ENCODE results near the gene LIFR. TPM values are rescaled to one million over a fixed set of nuclear protein-coding genes. Genes with fewer than 3 reads are reported as not detected.
"Not testable (repeated sequence)": the region's sequence is repeated elsewhere in the genome, so short reads cannot be mapped to it uniquely, and the experiment has no call there.

LIFR gene
- total RNA-seq, 3 donors from 2014 or later = 179 to 225 (median 222) TPM

DNA sequence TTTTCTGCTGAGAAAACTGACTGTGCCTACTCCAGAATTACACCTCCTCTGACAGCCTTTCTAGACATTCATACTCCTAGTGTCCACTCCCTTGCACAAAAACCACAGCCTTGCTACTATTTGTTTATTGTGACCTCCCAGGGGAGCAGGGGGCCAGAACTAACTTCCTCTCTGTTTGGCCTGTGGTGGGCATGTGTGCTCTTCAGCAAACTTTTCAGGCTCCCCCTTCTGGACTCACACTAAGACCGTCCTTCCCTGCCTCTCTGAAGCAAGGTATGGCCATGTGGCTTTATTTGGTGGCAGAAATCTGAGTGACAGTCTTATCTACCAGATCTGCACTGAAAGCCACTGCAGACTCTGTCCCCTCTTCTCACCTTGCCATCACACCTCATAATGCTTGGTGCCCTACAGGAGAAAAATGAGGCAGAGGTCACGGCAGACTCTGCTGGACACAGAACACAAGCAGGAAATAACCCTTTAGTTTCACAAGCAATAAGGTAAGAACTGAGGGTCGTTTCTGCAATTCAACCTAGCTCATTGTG is 28.2 kb downstream of the LIFR start:
- Histone ChIP-seq H3K27me3 (no peaks in the 10 kb centered on the region), H3K9me3 (peaks cover 0 to 8% of the 10 kb centered on the region in 2 donors), H3K4me1 (no peaks in the 10 kb centered on the region), H3K4me3 (no peak overlapping the region), H3K27ac (no peak overlapping the region), H3K36me3 (no peaks in the 10 kb centered on the region)
- intact Hi-C loops (cut with DNase I; ENCODE audit: low total_unique reads) = no loop called here
- DNase-seq (ENCODE audit: low spot score in 2 of 2) = no peak
- TF ChIP-seq POLR2AphosphoS5 (IDR thresholded peaks at IDR 0.05) (no peak), POLR2A (IDR thresholded peaks at IDR 0.05) (no peak)
- TF ChIP-seq, protein P1, sequence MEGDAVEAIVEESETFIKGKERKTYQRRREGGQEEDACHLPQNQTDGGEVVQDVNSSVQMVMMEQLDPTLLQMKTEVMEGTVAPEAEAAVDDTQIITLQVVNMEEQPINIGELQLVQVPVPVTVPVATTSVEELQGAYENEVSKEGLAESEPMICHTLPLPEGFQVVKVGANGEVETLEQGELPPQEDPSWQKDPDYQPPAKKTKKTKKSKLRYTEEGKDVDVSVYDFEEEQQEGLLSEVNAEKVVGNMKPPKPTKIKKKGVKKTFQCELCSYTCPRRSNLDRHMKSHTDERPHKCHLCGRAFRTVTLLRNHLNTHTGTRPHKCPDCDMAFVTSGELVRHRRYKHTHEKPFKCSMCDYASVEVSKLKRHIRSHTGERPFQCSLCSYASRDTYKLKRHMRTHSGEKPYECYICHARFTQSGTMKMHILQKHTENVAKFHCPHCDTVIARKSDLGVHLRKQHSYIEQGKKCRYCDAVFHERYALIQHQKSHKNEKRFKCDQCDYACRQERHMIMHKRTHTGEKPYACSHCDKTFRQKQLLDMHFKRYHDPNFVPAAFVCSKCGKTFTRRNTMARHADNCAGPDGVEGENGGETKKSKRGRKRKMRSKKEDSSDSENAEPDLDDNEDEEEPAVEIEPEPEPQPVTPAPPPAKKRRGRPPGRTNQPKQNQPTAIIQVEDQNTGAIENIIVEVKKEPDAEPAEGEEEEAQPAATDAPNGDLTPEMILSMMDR (IDR thresholded peaks at IDR 0.05) = no peak

DNA sequence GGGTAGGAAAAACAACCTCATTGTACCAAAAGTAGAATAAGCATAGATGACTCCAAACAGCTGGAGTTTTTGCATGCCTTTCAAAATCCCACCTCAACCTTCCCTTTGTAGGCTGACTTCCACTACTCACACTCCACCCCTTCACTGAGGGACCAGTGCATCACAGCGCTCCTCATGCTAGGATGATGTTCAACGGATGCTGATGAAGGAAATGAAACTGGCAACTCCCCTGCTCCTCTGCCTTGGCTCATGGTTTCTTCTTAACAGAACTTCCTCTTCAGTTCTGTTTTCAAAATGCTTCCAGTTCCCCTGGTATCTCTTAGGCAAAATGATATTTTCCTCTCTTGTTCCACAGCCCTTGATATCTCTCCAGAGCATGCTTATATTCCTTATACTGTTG is 29.0 kb downstream of the LIFR start:
- no peaks in the 10 kb centered on the region for H3K36me3 ChIP-seq
- no peaks in the 10 kb centered on the region for H3K4me1 ChIP-seq
- intact Hi-C loops (cut with DNase I; ENCODE audit: low total_unique reads) = no loop called here
- peaks cover 0 to 8% of the 10 kb centered on the region in 2 donors for H3K9me3 ChIP-seq
- H3K27me3 ChIP-seq = no peaks in the 10 kb centered on the region
- no peak overlapping the region for H3K4me3 ChIP-seq
- H3K27ac ChIP-seq = no peak overlapping the region
- TF ChIP-seq, protein P1 (IDR thresholded peaks at IDR 0.05) = no peak
- TF ChIP-seq POLR2AphosphoS5 (IDR thresholded peaks at IDR 0.05) = no peak
- TF ChIP-seq POLR2A (IDR thresholded peaks at IDR 0.05) = no peak
- no peak for DNase-seq (ENCODE audit: low spot score in 2 of 2)

DNA sequence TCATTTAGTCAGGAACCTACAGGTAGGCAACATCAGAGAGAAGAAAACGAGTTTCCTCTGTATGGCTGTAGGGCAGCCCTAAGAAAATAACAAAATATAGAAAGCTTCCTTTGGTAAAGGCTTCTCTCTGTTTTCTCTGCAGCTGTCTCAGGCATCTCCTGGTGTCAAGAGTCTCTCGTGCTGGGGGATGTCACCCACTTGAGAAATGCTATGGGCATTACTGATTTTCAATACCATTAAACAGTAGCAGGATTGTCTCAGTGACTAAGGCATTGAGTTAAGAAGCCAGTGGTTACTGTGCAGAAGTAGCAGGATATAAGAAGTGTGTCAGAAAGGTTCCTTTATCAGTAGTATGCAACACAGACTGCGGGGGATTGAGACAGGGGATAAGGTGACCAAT is 32.4 kb downstream of the LIFR start:
- Histone ChIP-seq H3K4me1 (no peaks in the 10 kb centered on the region), H3K27ac (no peak overlapping the region), H3K4me3 (no peak overlapping the region), H3K9me3 (no peaks in the 10 kb centered on the region), H3K36me3 (no peaks in the 10 kb centered on the region), H3K27me3 (no peaks in the 10 kb centered on the region)
- intact Hi-C loops (cut with DNase I; ENCODE audit: low total_unique reads) = no loop called here
- no peak for TF ChIP-seq POLR2A (IDR thresholded peaks at IDR 0.05)
- TF ChIP-seq POLR2AphosphoS5 (IDR thresholded peaks at IDR 0.05) = no peak
- TF ChIP-seq, protein P1 (IDR thresholded peaks at IDR 0.05) = no peak
- DNase-seq (ENCODE audit: low spot score in 2 of 2) = no peak

DNA sequence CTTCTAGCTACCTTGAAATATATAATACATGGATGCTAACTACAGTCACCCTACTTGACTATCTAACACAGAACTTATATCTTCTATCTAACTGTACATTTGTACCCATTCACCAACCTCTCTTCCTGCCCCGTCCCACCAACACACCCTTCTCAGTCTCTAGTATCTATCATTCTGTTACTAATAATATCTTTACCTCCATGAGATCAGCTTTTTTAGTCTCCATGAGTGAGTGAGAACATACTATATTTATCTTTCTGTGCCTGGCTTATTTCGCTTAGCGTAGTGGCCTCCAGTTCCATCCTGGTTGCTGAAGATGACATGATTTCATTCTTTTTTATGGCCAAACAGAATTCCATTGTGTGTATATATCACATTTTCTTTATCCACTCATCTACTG is 37.0 kb downstream of the LIFR start:
- H3K4me1 ChIP-seq = no peaks in the 10 kb centered on the region
- H3K36me3 ChIP-seq = no peaks in the 10 kb centered on the region
- TF ChIP-seq, protein P1 (IDR thresholded peaks at IDR 0.05) = no peak
- no peak for TF ChIP-seq POLR2AphosphoS5 (IDR thresholded peaks at IDR 0.05)
- TF ChIP-seq POLR2A (IDR thresholded peaks at IDR 0.05) = no peak
- H3K27ac ChIP-seq = no peak overlapping the region
- intact Hi-C loops (cut with DNase I; ENCODE audit: low total_unique reads) = no loop called here
- H3K9me3 ChIP-seq = no peaks in the 10 kb centered on the region
- no peak for DNase-seq (ENCODE audit: low spot score in 2 of 2)
- no peak overlapping the region for H3K4me3 ChIP-seq
- H3K27me3 ChIP-seq = no peaks in the 10 kb centered on the region

DNA sequence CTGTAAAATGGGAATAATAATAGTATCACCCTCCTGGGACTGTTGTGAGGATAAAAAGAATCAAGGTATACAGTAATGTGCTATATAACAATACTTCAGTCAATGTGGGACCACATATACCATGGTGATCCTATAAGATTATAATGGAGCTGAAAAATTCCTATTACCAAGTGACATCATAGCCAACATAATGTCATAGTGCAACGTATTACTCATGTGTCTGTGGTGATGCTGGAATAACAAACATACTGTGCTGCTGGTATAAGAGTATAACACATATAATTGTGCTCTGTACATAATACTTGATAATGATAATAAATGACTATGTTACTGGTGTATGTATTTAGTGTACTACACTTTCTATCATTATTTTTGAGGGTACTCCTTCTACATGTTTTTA is 38.1 kb downstream of the LIFR start:
- H3K36me3 ChIP-seq = no peaks in the 10 kb centered on the region
- intact Hi-C loops (cut with DNase I; ENCODE audit: low total_unique reads) = no loop called here
- H3K4me3 ChIP-seq = no peak overlapping the region
- H3K27ac ChIP-seq = no peak overlapping the region
- no peaks in the 10 kb centered on the region for H3K4me1 ChIP-seq
- no peaks in the 10 kb centered on the region for H3K27me3 ChIP-seq
- DNase-seq (ENCODE audit: low spot score in 2 of 2) = no peak
- H3K9me3 ChIP-seq = no peaks in the 10 kb centered on the region
- TF ChIP-seq POLR2AphosphoS5 (IDR thresholded peaks at IDR 0.05) (no peak), POLR2A (IDR thresholded peaks at IDR 0.05) (no peak)
- TF ChIP-seq, protein P1 (IDR thresholded peaks at IDR 0.05) = no peak

DNA sequence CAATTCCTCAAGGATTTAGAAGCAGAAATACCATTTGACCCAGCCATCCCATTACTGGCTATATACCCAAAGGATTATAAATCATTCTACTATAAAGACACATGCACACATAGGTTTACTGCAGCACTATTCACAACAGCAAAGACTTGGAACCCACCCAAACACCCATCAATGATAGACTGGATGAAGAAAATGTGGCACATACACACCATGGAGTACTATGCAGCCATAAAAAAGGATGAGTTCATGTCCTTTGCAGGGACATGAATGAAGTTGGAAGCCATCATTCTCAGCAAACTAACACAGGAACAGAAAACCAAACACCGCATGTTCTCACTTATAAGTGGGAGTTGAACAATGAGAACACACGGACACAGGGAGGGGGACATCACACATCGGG is 39.8 kb downstream of the LIFR start:
- H3K27ac ChIP-seq; intact Hi-C loops (cut with DNase I; ENCODE audit: low total_unique reads); H3K4me1 ChIP-seq; H3K4me3 ChIP-seq; H3K9me3 ChIP-seq; DNase-seq (ENCODE audit: low spot score in 2 of 2); H3K27me3 ChIP-seq; H3K36me3 ChIP-seq: not testable (repeated sequence)
